ENCODE data around the gene MCM9. TPM values are rescaled to one million over a fixed set of nuclear protein-coding genes. Genes with fewer than 3 reads are reported as not detected.

MCM9 gene
- total RNA-seq, 2 donors from 2014 or later, result 17.8 to 21.2 TPM

- no peaks in the 10 kb centered on the region for H3K36me3 ChIP-seq (ENCODE audit: control insufficient read depth, insufficient read depth, low read length)
- Mint-ChIP-seq H3K9me3 (no peaks in the 10 kb centered on the region), H3K36me3 (ENCODE audit: low read depth) (no peaks in the 10 kb centered on the region), H3K27ac (no peak overlapping the region), H3K4me1 (peaks cover 27% of the 10 kb centered on the region), H3K4me3 (no peak overlapping the region), H3K27me3 (ENCODE audit: insufficient read depth) (no peaks in the 10 kb centered on the region)
- no peaks in the 10 kb centered on the region for H3K27me3 ChIP-seq (ENCODE audit: control insufficient read depth, insufficient read depth, low read length, poor library complexity, severe bottlenecking)
- TF ChIP-seq CTCF (conservative IDR thresholded peaks at IDR 0.05), result no peak
- no peak for DNase-seq
- WGBS, 2 experiments (ENCODE audit: insufficient coverage in 1 of 2, insufficient read length in 1 of 2), result 94 to 100% methylated on average over 1 to 2 of the region's 2 CpGs
- H3K9ac ChIP-seq (ENCODE audit: extremely low read depth, low read length, poor library complexity, severe bottlenecking), result no peak overlapping the region
- no peak overlapping the region for H3K4me3 ChIP-seq (ENCODE audit: low read length)
- H3K9me3 ChIP-seq (ENCODE audit: control insufficient read depth, low read length), result no peaks in the 10 kb centered on the region
- no peak overlapping the region for H3K27ac ChIP-seq (ENCODE audit: low read depth, low read length)
- peaks cover 6% of the 10 kb centered on the region for H3K4me1 ChIP-seq (ENCODE audit: control insufficient read depth, insufficient read depth, low read length)
Observed at GRCh38 chr6:118770835-118771234, 164.1 kb downstream of the MCM9 start.

GRCh38 chr6:118770112-118770788 is 164.7 kb downstream of the MCM9 start:
- TF ChIP-seq CTCF (conservative IDR thresholded peaks at IDR 0.05), result no peak
- no peaks in the 10 kb centered on the region for H3K27me3 Mint-ChIP-seq (ENCODE audit: insufficient read depth)
- Histone ChIP-seq H3K27me3 (ENCODE audit: control insufficient read depth, insufficient read depth, low read length, poor library complexity, severe bottlenecking) (no peaks in the 10 kb centered on the region), H3K4me1 (ENCODE audit: control insufficient read depth, insufficient read depth, low read length) (peaks cover 6% of the 10 kb centered on the region), H3K4me3 (ENCODE audit: low read length) (no peak overlapping the region), H3K9ac (ENCODE audit: extremely low read depth, low read length, poor library complexity, severe bottlenecking) (no peak overlapping the region), H3K36me3 (ENCODE audit: control insufficient read depth, insufficient read depth, low read length) (no peaks in the 10 kb centered on the region), H3K27ac (ENCODE audit: low read depth, low read length) (no peak overlapping the region), H3K9me3 (ENCODE audit: control insufficient read depth, low read length) (no peaks in the 10 kb centered on the region)
- no peaks in the 10 kb centered on the region for H3K9me3 Mint-ChIP-seq
- H3K27ac Mint-ChIP-seq, result no peak overlapping the region
- no peak for DNase-seq
- WGBS, 2 experiments (ENCODE audit: insufficient coverage in 1 of 2, insufficient read length in 1 of 2), result 60 to 88% methylated on average over 1 to 2 of the region's 2 CpGs
- no peak overlapping the region for H3K4me3 Mint-ChIP-seq
- no peaks in the 10 kb centered on the region for H3K36me3 Mint-ChIP-seq (ENCODE audit: low read depth)
- peaks cover 29% of the 10 kb centered on the region for H3K4me1 Mint-ChIP-seq

- no peak overlapping the region for H3K4me3 ChIP-seq (ENCODE audit: low read length)
- Mint-ChIP-seq H3K4me1 (peaks cover 29% of the 10 kb centered on the region), H3K27ac (no peak overlapping the region), H3K36me3 (ENCODE audit: low read depth) (no peaks in the 10 kb centered on the region), H3K4me3 (no peak overlapping the region), H3K27me3 (ENCODE audit: insufficient read depth) (no peaks in the 10 kb centered on the region), H3K9me3 (no peaks in the 10 kb centered on the region)
- H3K9ac ChIP-seq (ENCODE audit: extremely low read depth, low read length, poor library complexity, severe bottlenecking), result no peak overlapping the region
- H3K4me1 ChIP-seq (ENCODE audit: control insufficient read depth, insufficient read depth, low read length), result peaks cover 6% of the 10 kb centered on the region
- TF ChIP-seq CTCF (conservative IDR thresholded peaks at IDR 0.05), result no peak
- no peaks in the 10 kb centered on the region for H3K9me3 ChIP-seq (ENCODE audit: control insufficient read depth, low read length)
- no peaks in the 10 kb centered on the region for H3K27me3 ChIP-seq (ENCODE audit: control insufficient read depth, insufficient read depth, low read length, poor library complexity, severe bottlenecking)
- no peak overlapping the region for H3K27ac ChIP-seq (ENCODE audit: low read depth, low read length)
- H3K36me3 ChIP-seq (ENCODE audit: control insufficient read depth, insufficient read depth, low read length), result no peaks in the 10 kb centered on the region
- no peak for DNase-seq
- WGBS, 2 experiments (ENCODE audit: insufficient coverage in 1 of 2, insufficient read length in 1 of 2), result 65 to 84% methylated on average over 3 of the region's 3 CpGs
Observed at GRCh38 chr6:118768904-118769325, 166.0 kb downstream of the MCM9 start.
